Sigmoid colon (tissue), 7 donors: ENCODE results near the gene PLSCR5. TPM values are rescaled to one million over a fixed set of nuclear protein-coding genes. Genes with fewer than 3 reads are reported as not detected.

Source experiments
- DNase-seq: peaks from one replicate; pipeline ENCODE4 v3.0.0-alpha.2; 2019
- H3K27ac ChIP-seq, 4 donors: fragments of 200-600 bp; sonication (generic); one replicate each; pipeline ENCODE4 v1.5.1; 2016 to 2019; ENCODE audit warnings: mild to moderate bottlenecking in 1 of 4
- H3K27me3 ChIP-seq, 3 donors: fragments of 200-600 bp; sonication (generic); one replicate each; pipeline ENCODE4 v1.5.1; 2019; ENCODE audit warnings: mild to moderate bottlenecking in 1 of 3
- H3K36me3 ChIP-seq, 4 donors: fragments of 200-600 bp; sonication (generic); one replicate each; pipeline ENCODE4 v1.5.1; 2016 to 2019
- H3K4me1 ChIP-seq, 4 donors: fragments of 200-600 bp; sonication (generic); one replicate each; pipeline ENCODE4 v1.5.1; 2017 to 2019
- H3K4me3 ChIP-seq, 4 donors: fragments of 200-600 bp; sonication (generic); one replicate each; pipeline ENCODE4 v1.5.1; 2017 to 2019; ENCODE audit warnings: mild to moderate bottlenecking in 2 of 4, moderate library complexity in 1 of 4
- H3K9me3 ChIP-seq, 4 donors: fragments of 200-600 bp in 3 of 4; sonication (generic) in 3 of 4; one replicate each; pipeline versions ENCODE4 v1.5.1 to v1.6.1; 2013 to 2019
- CTCF ChIP-seq, 4 experiments: fragments of 450-650 bp in 3 of 4; fragments of 200-600 bp in 1 of 4; IDR thresholded peaks; one replicate each; pipeline ENCODE4 v1.5.1; 2016 to 2019; ENCODE audit warnings: antibody characterized with exemption in 4 of 4, mild to moderate bottlenecking in 3 of 4, moderate library complexity in 2 of 4
- EP300 ChIP-seq, 4 donors: sonication (generic); formaldehyde crosslinking; IDR thresholded peaks; one replicate each; pipeline ENCODE4 v1.6.1; 2017; ENCODE audit warnings: antibody characterized with exemption in 4 of 4
- POLR2A ChIP-seq, 2 donors: fragments of 450-650 bp; IDR thresholded peaks; one replicate each; pipeline ENCODE4 v1.6.1; 2016; ENCODE audit warnings: antibody characterized with exemption in 2 of 2, mild to moderate bottlenecking in 2 of 2, moderate library complexity in 2 of 2
- POLR2AphosphoS5 ChIP-seq, 4 donors: sonication (generic); formaldehyde crosslinking; IDR thresholded peaks; one replicate each; pipeline ENCODE4 v1.6.1; 2017; ENCODE audit warnings: antibody characterized with exemption in 4 of 4
- WGBS, 2 donors: extraction: QIAGEN DNeasy Blood & Tissue Kit; methylation state at CpG; one replicate each; pipeline ENCODE4 v1.1.7; 2013; 5-methylcytosine and 5-hydroxymethylcytosine counted together
- intact Hi-C: fragments of 100-400 bp; cut with DNase I; formaldehyde crosslinking; loops from one replicate; pipeline ENCODE4 v1.15.1; 2023
- polyA plus RNA-seq, 3 donors: library from polyadenylated mRNA; stranded (reverse); fragments of 200-250 nt; gene quantifications; one replicate each; pipeline ENCODE4 v1.2.3, GENCODE V29; 2013
- total RNA-seq, 4 donors: library from RNA; depleted of rRNA; stranded (reverse); fragments of >200 nt; gene quantifications; one replicate each; pipeline ENCODE4 v1.1.0, GENCODE V29; 2016
- donor health status: healthy with polysubstance abuse.
- donor health status: Bipolar disorder and iron deficiency.
- donor health status: healthy.

PLSCR5 gene
- total and polyA plus RNA-seq, 7 donors = not detected

DNA sequence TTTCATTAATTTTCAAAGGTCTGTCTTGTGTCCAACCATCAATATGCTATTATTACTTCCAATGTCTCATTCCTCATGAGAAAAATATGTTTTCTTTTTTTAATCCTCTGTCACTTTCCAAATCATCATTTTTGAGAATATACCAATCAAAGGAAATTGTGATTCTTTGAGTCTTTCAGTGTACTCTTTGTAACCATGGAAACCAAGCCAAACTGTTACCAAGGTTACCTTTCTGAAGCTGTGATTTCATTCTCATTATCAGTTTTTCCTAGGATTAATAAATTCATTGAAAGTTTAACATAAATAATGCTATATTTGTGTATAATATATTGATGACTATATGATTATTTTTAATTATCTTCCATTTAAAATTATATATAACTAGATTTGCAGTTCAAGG, 16.6 kb upstream of the PLSCR5 start:
- TF ChIP-seq POLR2AphosphoS5 (IDR thresholded peaks at IDR 0.05) = no peak
- TF ChIP-seq EP300 (IDR thresholded peaks at IDR 0.05) = no peak
- no peak for TF ChIP-seq CTCF (IDR thresholded peaks at IDR 0.05)
- no peak for TF ChIP-seq POLR2A (IDR thresholded peaks at IDR 0.05)
- Histone ChIP-seq H3K4me1 (peaks cover 0 to 10% (median 7%) of the 10 kb centered on the region in 4 donors), H3K36me3 (no peaks in the 10 kb centered on the region), H3K9me3 (no peaks in the 10 kb centered on the region), H3K27me3 (no peaks in the 10 kb centered on the region), H3K4me3 (no peak overlapping the region), H3K27ac (no peak overlapping the region)
- intact Hi-C loops = no loop called here
- no peak for DNase-seq

DNA sequence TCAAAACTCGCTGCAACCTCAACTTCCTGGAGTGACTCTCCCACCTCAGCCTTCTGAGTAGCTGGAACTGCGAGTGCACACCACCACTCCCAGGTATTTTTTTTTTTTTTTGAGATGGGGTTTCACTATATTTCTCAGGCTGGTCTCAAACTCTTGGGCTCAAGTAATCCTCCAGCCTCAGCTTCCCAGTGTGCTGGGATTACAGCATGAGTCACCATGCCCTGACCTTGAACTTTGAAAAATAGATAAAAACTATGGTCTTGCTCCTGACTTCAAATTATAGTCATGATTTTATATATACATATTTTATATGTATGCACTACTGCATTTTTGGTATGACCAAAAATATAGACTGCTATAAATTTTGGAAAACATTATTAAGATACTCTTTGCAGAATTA, 6.9 kb upstream of the PLSCR5 start:
- no peaks in the 10 kb centered on the region for H3K36me3 ChIP-seq
- H3K27ac ChIP-seq = no peak overlapping the region
- no peak for TF ChIP-seq POLR2AphosphoS5 (IDR thresholded peaks at IDR 0.05)
- TF ChIP-seq EP300 (IDR thresholded peaks at IDR 0.05) = no peak
- no peak for TF ChIP-seq CTCF (IDR thresholded peaks at IDR 0.05)
- no peak for TF ChIP-seq POLR2A (IDR thresholded peaks at IDR 0.05)
- 81 to 85% methylated on average over 2 of the region's 2 CpGs for whole genome bisulfite sequencing, 2 donors
- DNase-seq = no peak
- no peak overlapping the region for H3K4me3 ChIP-seq
- no peaks in the 10 kb centered on the region for H3K27me3 ChIP-seq
- no peaks in the 10 kb centered on the region for H3K9me3 ChIP-seq
- intact Hi-C loops = no loop called here
- peaks cover 0 to 12% (median 4%) of the 10 kb centered on the region in 4 donors for H3K4me1 ChIP-seq

DNA sequence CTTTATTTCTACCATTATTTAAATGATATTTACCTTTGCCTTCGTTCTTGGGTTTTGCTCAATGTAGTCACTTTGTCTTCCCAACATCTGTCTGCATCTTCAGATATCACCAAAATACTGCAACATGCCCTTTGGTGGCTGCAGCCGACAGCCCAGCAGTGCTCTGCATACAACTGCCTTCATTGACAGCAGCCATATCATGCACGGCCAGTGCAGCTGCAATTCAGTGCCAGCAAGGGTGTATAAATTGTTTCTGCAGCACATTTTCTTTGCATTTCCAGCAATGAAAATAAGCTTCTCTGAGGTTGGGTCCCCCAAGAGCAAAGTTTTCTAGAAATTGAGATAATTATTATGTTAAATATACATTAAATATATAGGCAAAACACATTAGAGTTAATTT, 6.0 kb upstream of the PLSCR5 start:
- no peaks in the 10 kb centered on the region for H3K9me3 ChIP-seq
- no peak for TF ChIP-seq POLR2A (IDR thresholded peaks at IDR 0.05)
- TF ChIP-seq CTCF (IDR thresholded peaks at IDR 0.05) = no peak
- DNase-seq = no peak
- intact Hi-C loops = loop anchor here (2.0 kb wide), 1 partner anchor 16 kb away; no protein-coding TSS in a partner anchor
- WGBS, 2 donors = 54 to 63% methylated on average over 3 of the region's 3 CpGs
- H3K36me3 ChIP-seq = no peaks in the 10 kb centered on the region
- no peaks in the 10 kb centered on the region for H3K27me3 ChIP-seq
- H3K27ac ChIP-seq = no peak overlapping the region
- no peak overlapping the region for H3K4me3 ChIP-seq
- H3K4me1 ChIP-seq = peaks cover 0 to 12% (median 4%) of the 10 kb centered on the region in 4 donors

DNA sequence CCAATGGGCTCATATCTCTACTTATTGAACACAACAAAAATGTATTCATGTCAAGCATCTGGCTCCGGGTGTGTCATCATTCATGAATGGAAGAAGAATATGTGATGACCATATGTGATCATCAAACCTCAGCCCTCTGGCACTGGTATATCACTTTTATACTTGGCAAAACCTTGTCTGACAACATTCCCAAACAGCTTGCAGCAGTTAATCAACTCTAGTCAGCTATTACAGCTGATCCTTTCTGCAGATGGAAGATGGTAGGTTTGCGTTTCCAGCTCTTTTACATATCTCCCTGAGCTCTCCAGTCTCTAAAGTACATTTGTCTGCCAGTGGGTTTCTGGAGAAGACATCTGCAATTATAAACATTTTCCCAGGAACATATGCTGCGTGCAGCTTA, 6.6 kb downstream of the PLSCR5 start:
- 85 to 88% methylated on average over 3 of the region's 3 CpGs for WGBS, 2 donors
- TF ChIP-seq CTCF (IDR thresholded peaks at IDR 0.05) (no peak), POLR2AphosphoS5 (IDR thresholded peaks at IDR 0.05) (no peak), EP300 (IDR thresholded peaks at IDR 0.05) (no peak), POLR2A (IDR thresholded peaks at IDR 0.05) (no peak)
- H3K27me3 ChIP-seq = no peaks in the 10 kb centered on the region
- no peaks in the 10 kb centered on the region for H3K9me3 ChIP-seq
- no peaks in the 10 kb centered on the region for H3K36me3 ChIP-seq
- intact Hi-C loops = no loop called here
- H3K4me3 ChIP-seq = no peak overlapping the region
- no peak for DNase-seq
- no peak overlapping the region for H3K27ac ChIP-seq
- H3K4me1 ChIP-seq = no peaks in the 10 kb centered on the region

- DNase-seq = no peak
- Histone ChIP-seq H3K4me3 (no peak overlapping the region), H3K27ac (no peak overlapping the region), H3K27me3 (no peaks in the 10 kb centered on the region), H3K36me3 (no peaks in the 10 kb centered on the region), H3K4me1 (no peaks in the 10 kb centered on the region), H3K9me3 (no peaks in the 10 kb centered on the region)
- WGBS, 2 donors = 64 to 75% methylated on average over 7 of the region's 7 CpGs
- TF ChIP-seq POLR2AphosphoS5 (IDR thresholded peaks at IDR 0.05) (no peak), CTCF (IDR thresholded peaks at IDR 0.05) (no peak), EP300 (IDR thresholded peaks at IDR 0.05) (no peak), POLR2A (IDR thresholded peaks at IDR 0.05) (no peak)
- intact Hi-C loops = loop anchor here (2.0 kb wide), 1 partner anchor 16 kb away; no protein-coding TSS in a partner anchor
Measured at GRCh38 chr3:146594843-146595482, 10.2 kb downstream of the PLSCR5 start.
